ENCODE data around the gene RERE.
A peak's percentile ranks its signal among the peaks of the same experiment; 100 is the strongest.

Gene RERE

DNA sequence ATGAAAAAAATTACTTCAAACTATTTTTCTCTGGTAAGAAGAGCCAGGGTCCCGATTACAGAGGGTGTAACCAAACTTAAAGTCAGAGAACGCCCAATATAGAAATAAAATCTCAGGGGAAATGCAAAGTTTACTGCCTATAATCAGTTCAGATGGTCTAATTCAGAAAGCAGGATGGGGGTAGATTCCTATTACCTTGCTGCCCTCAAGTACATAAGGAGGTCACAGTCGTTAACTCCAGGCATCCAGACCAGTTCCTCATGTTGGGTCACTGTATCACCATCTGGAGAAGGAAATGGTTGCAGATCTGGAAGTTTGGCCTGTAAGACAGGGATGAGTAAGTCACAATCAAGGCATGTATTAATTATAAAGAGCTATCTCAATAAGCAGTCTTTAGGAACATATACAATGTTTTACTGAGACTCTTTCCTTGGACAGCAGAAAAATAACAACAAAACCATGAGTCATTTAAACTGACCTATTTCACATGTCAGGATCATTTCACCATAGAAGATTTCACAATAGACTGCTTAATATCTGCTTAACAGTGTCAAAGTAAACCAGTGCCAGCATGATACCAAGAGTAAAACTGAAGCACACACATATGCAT is 320.1 kb downstream of the RERE start:
- no peak for DNase-seq

DNA sequence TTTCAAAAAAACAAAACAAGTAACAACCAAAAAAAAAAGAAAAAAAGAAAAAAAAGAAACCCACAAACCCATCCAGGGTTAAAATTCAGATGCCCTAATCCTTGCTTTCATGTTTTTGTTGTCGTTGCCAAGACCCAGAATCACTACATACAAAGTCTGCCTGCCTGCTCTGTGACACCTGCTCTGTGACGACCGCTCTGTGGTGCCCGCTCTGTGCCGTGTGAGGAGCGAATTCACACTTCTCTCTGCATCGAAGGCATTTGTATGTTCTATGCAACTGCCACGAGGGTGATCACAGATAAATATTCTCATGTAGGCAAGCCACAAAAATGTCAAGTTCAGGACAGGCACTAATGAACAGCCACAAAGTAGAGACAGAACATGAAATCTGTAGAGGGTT is 321.0 kb downstream of the RERE start:
- DNase-seq: no peak

DNA sequence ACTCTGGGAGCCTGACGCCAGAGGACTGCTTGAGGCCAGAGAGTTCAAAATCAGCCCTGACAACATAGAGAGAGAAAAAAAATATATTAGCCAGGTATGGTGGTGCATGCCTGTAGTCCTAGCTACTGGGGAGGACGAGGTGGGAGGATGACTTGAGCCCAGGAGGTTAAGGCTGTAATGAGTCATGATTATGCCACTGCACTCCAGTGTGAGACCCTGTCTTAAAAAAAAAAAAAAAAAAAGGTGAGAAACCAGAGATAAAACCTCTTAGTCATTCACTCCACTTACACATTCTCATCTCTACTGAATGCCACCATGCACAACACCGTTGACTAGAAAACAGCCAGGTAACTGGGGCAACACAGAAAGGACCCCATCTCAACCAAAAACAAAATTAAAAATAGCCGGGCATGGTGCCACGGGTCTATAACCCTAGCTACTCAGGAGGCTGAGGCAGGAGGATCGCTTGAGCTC is 321.5 kb downstream of the RERE start:
- DNase-seq: no peak

DNA sequence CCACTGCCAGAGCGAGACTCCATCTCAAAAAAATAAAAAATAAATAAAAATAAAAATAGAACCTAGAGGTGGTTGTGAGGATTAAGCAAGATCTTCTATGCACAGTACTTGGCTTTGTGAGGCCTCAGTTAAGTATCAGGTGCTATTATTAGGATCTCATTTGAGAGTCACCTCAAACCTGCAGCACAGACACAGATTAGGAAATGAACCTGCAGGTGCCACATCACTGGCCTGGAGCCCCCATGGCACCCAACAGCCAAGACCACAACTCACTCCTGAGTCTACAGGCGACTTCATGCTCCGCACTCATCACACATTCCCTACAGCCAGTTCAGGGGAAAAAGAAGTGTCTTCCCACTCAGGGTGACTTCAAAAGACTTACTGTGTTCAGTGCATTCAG is 322.8 kb downstream of the RERE start:
- DNase-seq: no peak

DNA sequence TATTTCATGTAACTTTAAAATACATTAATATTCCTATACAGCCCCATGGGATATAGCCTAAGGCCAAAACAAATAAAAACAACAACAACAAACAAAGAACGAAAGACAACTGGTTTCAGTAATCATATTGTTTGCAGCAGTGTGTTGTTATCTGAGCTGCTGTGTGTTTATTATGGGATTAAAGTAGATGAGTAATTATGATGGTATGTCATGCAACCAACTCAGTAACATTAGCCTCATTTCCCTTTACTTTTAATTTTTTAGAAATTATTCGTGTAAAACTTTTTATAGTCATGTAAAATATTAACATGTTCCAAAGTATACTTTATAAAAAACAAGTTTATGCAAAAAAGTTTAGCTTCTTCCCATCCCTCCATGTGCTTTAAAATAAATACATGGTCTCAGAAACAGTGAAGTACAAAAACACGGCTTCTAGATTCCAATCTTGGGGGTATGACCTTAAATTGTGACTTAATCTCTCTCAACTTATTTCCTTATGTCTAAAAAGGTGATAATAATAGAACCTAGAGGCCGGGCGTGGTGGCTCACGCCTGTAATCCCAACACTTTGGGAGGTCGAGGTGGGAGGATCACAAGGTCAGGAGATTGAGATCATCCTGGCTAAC is 323.4 kb downstream of the RERE start:
- no peak for DNase-seq

DNA sequence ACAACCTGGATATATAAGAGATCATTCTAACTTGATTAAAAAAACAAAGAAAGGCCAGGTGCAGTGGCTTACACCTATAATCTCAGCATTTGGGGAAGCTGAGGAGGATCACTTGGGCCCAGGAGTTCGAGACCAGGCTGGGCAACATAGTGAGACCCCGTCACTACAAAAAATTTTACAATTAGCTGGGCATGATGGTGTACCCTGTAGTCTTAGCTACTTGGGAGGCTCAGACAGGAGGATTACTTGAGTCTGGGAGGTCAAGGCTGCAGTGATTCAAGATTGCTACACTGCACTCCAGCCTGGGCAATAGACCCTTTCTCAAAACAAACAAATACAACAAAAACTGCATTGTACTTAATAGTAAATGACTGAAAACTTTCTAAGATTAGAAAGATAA is 330.2 kb downstream of the RERE start:
- DNase-seq: no peak

DNA sequence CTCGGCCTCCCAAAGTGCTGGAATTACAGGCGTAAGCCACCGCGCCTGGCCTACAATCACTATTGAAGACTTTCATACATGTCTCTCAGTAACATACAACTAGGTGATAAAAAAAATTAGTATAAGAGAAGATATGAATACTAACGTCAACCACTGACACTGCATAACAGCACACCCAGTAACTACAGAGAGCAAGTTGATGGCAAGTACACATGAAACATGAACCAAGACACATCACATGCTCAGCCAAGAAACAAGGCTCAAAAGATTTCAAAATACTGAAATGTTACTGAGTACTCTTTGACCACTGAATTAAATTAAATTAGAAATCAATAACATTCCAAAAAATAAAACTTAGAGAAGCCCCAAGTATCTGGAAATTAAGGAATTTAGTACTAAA is 331.4 kb downstream of the RERE start:
- no peak for DNase-seq

DNA sequence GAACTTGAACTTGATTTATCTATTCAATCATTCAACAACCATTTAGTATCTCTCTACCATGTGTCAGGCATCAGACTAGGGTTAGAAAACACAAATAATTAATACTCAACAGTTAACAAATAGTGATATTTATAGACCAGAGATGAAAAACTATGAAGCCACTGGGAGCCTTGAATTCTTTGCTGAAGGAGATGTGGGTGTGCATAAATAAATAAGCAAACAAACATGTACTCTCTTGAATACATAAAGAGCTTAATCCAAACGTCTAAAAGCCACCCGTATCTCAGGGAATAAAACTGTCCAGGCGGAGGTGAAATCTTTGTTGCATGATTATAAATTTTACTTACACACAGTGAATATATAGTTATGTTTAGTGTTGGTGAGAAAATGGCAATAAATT is 333.9 kb downstream of the RERE start:
- DNase-seq: no peak

DNA sequence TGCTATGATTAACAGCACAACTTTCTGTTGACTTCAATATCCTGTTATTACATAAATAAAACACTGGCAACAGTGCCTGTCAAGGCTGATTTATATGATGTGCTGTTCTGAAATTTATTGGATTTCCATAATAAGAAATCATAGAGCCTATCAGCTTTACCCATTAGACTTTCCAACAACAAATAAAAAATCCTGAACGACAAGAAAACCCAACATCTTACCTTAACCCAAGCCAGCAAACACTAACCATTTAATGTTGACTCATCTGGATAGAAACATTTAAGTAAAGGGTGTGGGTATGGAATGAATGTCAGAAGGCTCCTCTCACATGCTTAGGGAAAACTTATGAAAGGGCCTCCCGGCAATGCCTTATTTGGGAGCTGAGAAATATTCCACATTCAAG is 334.5 kb downstream of the RERE start:
- DNase-seq: no peak

DNA sequence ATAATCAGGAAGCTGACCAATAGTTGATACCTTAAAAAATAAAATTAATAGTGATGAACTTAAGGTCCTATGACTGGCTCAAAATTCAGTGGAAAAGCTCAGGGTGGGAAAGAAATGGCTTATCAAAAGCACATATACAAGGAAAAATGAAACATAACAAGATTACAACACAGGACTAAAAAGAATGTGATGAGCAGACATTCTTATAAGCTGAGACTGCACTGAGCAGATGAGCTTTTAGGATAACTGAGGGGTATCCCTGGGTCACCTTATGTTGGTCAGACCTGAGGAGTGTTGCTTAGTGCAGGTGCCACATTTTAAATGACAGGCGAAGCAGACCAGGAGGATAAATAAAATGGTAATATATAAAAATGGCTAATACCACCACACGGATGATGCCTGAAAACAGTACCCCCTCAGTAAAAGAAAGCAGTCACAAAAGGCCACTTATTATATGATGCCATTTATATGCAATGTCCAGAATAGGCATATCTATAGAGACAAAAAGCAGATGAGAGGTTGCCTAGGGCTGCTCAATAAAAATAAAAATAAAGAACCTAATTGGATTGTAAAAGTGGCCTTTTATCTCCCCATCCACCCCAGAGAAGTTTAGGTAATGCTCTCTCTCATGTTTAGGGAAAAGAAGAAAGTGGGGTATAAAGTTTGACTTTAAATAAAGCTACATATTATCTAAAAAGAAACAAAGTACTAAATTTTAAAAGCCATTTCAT is 335.6 kb downstream of the RERE start:
- DNase-seq: no peak

DNA sequence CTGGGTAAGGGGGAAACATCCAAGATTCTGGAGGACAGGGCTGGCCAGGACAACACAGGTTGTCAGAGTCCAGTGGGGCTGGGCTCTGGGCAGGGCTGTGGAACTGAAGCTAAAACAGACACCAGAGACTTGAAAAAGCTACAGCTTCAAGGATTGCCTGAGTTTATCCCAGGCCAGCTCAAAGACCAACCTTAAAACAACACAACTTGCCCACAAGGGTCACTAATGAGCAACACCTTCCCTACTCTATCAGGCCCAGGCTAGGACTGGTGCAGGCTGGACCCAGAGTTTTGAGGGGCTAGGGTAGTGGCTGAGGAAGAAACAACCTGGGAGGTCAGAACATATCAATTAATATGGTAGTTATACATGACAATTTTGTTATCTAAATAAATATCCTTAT is 338.9 kb downstream of the RERE start:
- DNase-seq: no peak

DNA sequence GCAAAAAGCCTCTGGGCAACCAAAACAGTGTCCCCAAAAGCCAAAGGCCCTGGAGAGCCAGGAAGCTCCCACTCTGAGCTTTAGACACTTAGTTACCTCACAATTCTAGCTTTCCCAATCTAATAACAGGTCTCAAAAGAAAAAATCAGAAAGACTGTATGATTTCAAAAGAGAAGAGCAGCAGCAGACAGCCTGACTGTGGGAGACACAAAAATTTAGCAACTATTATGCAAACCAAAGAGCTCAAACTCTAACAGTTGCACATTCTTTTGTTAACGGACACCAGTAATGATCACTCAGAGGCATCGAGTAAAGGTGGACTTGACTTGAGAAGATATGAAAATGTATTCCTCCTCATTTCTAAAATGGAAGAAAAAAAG is 339.5 kb downstream of the RERE start:
- no peak for DNase-seq

DNA sequence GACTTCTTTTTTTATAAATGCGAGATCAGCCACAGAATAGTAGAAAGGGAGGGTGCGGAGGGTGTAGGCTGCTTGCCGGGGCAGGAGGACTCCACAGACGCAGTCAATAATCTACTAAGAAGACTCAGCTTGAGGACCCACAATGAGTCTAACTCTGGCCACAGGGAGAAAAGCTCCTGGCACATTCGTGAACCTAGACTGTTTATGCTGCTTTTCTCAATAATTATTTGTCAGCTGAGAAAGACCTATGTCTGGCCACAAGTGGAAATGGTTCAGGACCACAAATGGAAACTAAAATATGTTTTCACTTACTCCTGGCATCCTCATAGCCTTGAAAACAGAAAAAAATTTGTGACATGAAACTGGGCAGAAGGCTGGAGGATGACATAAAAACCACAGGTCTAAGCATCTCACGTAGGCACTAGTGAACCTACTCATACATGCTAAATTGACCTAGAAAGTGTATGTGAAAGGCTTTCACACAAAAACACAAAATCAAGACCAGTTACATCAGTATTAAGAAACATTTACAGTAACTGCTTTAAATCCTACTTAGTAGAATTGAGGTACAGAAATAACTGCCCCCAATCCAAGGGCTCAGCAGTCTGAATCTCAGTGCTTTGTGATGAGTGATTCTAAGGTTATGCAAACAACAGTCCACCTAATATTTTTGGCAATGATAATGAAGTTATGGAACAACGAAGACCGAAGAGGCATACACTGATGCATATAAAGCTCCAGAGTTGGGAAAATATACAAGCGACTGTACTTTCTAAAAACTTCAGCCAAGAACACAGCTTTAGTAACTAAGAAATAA is 340.1 kb downstream of the RERE start:
- DNase-seq: peak in 1 of 2 donors; percentile 25

DNA sequence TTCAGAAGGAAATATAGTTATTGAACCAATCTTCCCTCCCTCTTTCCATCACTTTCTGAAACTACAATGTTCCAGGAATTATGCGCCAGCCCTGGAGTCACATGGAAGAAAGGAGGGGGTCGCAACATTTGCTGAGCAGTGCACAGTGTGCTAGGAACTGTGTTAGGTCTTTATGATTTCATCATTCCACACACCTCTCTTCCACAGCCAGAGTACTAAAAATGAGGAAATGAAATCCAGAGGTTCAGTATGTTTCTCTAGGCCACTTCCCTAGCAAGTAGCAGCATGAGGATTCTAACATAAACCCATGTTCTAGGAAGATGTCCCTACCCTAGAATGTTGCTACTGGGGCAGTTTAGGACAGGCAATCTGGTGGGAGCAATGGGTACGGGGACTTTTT is 341.4 kb downstream of the RERE start:
- DNase-seq: no peak

DNA sequence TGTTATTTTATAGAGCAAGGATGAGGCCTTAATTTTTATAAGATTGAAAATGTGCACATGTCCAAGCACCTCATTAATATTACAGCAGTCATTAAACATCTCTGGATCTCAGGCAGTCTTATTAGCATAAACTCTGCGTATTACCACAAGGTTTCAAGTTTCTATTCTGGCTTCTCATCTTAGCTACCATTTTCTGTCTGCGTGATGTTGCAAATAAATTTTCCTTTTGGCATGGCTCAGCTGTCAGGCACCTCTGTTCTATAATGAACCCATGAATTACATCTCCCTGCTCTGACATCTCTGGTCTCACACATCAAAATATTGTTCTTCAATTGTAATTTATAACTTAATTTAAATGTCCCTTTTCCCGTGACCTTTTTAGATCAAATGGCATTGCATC is 343.1 kb downstream of the RERE start:
- no peak for DNase-seq

DNA sequence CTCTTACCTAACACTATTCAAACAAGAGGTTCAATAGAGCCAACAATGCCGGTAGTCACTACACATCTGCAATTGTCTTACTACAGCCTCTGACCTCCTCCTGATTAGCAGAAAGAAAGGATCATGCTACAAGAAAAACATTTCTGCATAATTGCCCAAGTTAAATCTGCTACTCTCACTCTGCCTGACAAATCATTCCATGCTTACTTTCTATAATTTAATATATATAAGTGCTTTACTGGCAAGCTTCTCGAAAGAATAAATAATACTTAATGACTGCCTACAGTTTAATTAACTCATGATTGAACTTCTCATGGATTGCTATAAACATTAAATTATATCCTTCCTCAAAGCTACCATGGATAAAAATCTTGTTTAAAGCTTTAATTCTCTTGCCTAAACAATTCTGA is 343.5 kb downstream of the RERE start:
- no peak for DNase-seq

DNA sequence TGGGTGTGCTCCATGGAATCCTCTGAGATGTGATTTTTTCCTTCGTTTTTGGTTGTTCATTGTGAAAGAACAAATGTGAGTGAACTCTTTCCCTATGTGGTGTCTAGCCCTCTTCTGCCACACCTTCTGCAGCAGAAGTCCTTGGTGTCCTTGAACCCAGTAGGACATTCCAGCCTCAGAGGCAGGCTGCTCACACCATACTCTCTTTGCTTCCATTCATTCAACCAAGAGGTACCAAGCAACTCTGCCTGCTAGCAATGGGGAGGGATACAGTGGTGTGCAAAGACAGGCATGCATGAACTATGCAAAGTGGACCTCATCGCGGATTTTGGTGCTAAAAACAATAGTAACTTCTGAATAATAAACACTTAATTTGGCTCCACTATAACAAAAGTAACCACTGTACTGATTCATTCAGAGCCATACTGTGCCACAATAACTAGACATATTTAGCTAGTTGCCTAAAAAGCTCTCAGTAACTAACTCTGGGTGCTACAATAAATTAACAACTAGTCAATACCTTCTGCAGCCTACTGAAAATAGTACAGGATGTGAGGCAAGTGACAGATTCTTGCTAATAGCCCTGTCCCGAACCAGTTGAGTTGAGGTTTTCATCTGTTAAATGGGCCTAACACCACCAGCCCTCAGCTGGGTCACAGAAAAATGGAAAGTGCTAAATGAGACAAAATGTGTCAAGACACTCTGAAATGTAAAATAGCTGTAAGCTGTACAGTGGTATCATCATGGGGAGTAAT is 344.1 kb downstream of the RERE start:
- DNase-seq: no peak

DNA sequence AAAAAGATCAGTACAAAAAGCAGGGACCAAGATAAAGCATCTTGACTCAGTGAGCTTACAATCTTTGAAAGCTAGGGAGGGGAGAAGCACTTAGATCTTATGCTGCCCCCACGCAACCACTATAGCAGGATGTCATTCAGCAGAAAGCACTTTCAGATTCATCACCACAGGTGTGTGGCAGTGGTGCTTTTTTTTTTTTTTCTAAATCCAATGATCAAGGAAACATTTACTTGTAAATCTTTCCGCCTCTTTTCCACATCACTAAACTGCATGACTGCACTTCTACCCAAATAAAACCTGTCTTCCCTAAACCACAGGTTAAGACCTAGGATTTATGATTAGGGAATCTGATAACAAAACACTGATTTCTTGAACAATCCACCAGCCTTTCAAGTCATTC is 344.8 kb downstream of the RERE start:
- peak in 1 of 2 donors; percentile 28 for DNase-seq

DNA sequence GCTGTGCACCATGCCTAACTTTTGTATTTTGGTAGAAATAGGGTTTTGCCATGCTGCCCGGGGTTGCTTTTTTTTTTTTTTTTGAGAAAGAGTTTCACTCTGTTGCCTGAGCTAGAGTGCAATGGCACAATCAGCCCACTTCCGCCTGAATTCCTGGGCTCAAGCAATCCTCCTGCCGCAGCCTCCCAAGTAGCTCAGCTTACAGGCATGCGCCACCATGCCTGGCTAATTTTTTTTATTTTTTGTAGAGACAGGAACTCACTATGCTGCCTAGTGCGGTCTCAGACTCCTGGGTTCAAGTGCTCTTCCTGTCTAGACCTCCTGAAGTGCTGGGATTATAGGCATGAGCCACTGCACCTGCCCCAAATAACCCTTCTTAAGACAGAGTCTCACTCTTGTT is 346.0 kb downstream of the RERE start:
- DNase-seq: no peak

DNA sequence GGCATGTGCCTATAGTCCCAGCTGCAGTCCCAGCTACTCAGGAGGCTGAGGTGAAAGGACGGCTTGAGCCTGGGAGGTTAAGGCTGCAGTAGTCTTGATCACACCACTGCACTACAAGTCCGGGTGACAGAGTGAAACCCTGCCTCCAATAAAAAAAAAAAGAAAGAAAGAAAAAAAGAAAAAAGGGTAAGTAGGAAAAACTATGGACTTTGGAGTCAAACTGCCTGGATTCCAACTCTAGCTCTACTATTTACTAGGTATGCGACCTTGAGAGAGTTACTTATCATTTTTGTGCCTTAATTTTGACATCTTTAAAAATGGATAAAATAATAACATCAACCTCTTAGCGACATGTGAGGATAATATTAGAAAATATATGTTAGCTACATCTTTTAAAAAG is 348.7 kb downstream of the RERE start:
- DNase-seq: no peak

DNA sequence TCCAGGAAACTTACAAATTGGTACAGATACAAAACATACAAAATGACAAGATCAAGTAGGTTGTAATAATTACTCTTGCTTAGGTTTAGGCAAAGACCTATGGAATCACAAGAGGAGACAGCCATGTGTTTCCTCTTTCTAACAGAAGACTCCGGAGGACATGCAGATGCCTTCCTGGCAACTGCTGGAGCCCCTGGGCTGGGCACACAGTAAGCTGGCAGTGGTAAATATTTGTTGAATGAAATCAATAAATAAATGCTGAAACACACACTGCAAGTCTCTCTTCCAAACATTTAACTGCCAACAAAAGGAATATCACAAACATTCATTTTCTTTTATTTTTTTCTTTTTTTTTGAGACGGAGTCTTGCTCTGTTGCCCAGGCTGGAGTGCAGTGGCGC is 350.1 kb downstream of the RERE start:
- no peak for DNase-seq

DNA sequence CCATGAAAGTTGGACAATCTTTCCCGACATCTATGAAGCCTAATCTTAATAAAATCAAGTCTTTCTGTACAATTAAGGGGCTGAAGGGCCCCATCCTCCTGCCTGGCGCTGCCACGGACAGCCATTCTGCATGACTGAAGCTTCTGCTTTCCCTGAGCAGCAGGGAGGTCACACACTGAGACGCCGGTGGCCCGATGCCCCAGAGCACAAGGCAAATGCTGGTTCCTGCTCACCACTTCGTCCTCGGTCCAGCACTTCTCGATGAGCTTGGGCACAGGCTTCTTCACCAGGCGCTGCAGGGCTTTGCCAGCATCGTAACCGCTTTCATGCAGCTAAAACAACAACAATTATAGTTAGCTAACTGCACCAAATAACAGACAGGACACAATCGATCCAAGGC is 351.7 kb downstream of the RERE start:
- no peak for DNase-seq

DNA sequence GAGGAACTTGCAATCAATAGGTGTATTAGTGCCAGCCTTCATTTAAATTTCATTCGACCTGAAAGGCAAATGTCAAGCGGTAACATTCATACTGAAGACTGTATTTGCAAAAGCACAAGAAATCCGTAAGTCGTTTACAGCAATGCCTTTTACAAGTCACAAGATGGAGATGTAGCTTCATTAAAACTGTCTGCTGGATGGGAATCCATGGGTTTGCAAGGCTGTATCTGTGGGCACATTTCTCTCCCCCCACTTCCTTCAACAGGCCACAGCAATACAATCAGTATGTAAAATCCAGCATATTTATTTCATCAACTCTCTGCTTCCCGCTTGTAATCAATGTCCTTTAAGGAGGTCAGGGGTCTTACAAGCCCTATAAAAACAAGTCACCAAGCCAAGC is 352.4 kb downstream of the RERE start:
- DNase-seq: no peak

Data from stimulated activated CD4-positive, alpha-beta T cell treated with anti-CD3 and anti-CD28 coated beads, Interleukin-2, amount 100 ng/mL, for 48 hours (primary cell).